PFSK-1 (cell line): ENCODE measurements around the gene CLASP1.

Experiments
- FOXP2 ChIP-seq: optimal IDR thresholded peaks from 2 replicates; pipeline ENCODE3; 2011; ENCODE audit warnings: borderline replicate concordance, control low read depth, inconsistent platforms; ENCODE audit not compliant: insufficient read depth; ENCODE audit errors: extremely low read length, extremely low read depth
- POLR2AphosphoS5 ChIP-seq: IDR thresholded peaks from 2 replicates; pipeline ENCODE4 v1.6.1; 2012; ENCODE audit warnings: low read depth, mild to moderate bottlenecking, control low read depth, low read length, moderate library complexity
- SIN3A ChIP-seq: IDR thresholded peaks from 2 replicates; pipeline ENCODE4 v1.6.1; 2012; ENCODE audit warnings: mild to moderate bottlenecking, low read length, moderate library complexity, borderline replicate concordance; ENCODE audit not compliant: insufficient read depth
- TAF1 ChIP-seq: IDR thresholded peaks from 2 replicates; pipeline ENCODE4 v1.6.1; 2012; ENCODE audit warnings: low read length, control low read depth, borderline replicate concordance; ENCODE audit not compliant: insufficient read depth
- TF ChIP-seq, protein P1 (sequence below), 2 experiments: IDR thresholded peaks; 2 replicates each; pipeline versions ENCODE4 v1.6.1 to v1.8.0; 2011 to 2012; ENCODE audit warnings: low read depth in 2 of 2, low read length in 2 of 2, control low read depth in 1 of 2, inconsistent platforms in 1 of 2, mild to moderate bottlenecking in 1 of 2, moderate library complexity in 1 of 2; ENCODE audit not compliant: insufficient read depth in 1 of 2

DNA sequence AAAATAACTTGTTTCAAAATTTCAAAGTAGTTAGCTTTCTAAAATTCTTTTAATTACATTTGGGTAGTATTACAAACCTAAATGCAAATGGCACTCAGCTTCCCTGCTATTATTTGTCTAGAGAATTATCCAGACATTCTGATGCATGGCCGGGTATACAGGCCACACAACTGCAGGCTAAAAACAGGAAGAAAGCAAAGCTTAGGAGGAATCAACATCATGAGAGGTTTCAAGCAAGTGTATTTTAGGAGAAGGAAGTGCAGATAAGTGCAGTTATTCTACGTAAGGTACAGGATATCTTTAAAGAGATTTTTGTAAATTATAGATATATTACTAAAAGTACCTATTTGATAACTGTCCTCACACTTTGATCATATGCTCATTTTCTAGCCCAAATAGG, 165.4 kb downstream of the CLASP1 start:
- TF ChIP-seq, protein P1, sequence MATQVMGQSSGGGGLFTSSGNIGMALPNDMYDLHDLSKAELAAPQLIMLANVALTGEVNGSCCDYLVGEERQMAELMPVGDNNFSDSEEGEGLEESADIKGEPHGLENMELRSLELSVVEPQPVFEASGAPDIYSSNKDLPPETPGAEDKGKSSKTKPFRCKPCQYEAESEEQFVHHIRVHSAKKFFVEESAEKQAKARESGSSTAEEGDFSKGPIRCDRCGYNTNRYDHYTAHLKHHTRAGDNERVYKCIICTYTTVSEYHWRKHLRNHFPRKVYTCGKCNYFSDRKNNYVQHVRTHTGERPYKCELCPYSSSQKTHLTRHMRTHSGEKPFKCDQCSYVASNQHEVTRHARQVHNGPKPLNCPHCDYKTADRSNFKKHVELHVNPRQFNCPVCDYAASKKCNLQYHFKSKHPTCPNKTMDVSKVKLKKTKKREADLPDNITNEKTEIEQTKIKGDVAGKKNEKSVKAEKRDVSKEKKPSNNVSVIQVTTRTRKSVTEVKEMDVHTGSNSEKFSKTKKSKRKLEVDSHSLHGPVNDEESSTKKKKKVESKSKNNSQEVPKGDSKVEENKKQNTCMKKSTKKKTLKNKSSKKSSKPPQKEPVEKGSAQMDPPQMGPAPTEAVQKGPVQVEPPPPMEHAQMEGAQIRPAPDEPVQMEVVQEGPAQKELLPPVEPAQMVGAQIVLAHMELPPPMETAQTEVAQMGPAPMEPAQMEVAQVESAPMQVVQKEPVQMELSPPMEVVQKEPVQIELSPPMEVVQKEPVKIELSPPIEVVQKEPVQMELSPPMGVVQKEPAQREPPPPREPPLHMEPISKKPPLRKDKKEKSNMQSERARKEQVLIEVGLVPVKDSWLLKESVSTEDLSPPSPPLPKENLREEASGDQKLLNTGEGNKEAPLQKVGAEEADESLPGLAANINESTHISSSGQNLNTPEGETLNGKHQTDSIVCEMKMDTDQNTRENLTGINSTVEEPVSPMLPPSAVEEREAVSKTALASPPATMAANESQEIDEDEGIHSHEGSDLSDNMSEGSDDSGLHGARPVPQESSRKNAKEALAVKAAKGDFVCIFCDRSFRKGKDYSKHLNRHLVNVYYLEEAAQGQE (IDR thresholded peaks at IDR 0.05; ENCODE audit: insufficient read depth in 1 of 2, low read depth in 2 of 2, low read length in 2 of 2), result no peak
- TF ChIP-seq POLR2AphosphoS5 (no peak), SIN3A (no peak), TAF1 (no peak), FOXP2 (no peak)
